ENCODE results near the gene DYTN.

- TF ChIP-seq EZH2 (IDR thresholded peaks at IDR 0.05; ENCODE audit: borderline replicate concordance, low read length) (no peak), CTCF (conservative IDR thresholded peaks at IDR 0.05 in 1 of 2, IDR thresholded peaks at IDR 0.05 in 1 of 2; ENCODE audit: extremely low read depth in 1 of 2, insufficient read depth in 1 of 2, low read depth in 1 of 2, low read length in 2 of 2) (no peak)
Measured at GRCh38 chr2:206688990-206689389, 29.2 kb downstream of the DYTN start.

Data from mammary epithelial cell (primary cell).